Fibroblast of peridontal ligament (primary cell): ENCODE results near the gene LRBA.
A peak's percentile ranks its signal among the peaks of the same experiment; 100 is the strongest.

Experiments
- DNase-seq: peaks from one replicate; pipeline ENCODE4 v3.0.0-alpha.2; 2010; ENCODE audit errors: extremely low read depth

The LRBA gene

DNA sequence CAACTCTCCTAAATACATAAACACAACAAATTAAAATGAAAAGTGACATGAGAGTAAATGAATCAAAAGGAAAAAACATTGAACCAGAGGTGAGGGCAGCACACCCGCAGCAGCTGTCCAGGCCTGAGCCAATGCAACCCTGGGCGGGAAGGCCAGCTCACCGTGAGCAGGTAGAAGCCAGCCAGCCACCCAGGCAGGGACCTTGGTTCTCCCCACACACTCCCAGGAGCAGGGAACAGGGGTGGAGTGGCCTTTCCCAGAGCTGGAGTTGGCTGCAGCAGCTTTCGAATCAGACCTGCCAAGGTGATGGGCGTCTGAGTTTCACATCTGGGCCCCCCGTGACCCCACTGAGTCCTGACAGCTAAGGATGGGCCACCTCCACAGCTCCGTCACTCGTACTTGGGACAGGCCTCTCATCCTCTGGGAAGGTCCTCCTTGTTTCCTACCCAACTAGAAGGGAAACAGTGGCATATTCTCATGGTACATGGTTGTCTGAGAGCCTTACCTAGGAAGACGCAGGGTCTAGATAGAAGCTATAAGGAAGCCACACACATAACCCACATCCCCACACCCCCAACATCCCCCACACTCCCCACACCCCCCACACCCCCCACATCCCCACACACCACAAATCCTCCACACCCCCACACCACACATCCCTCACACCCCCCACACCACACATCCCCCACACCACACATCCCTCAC, 764.6 kb downstream of the LRBA start:
- DNase-seq: no peak

DNA sequence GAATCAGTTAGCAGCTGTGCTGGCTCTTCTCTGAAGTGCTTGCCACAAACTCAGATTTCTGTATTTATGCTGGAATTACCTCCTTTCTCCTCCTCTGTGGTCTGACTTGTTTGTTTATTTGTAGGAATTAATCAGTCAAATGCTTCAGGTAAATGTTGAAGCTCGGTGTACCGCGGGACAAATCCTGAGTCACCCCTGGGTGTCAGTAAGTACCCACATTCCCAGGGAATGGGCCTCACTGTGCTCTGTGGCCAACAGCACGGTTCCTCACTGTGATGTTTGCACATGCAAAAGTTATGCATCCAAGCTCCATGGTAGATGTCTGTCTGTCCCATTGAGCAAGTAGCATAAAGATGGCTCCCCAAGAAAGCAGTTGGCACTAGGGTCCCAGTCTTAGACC, 766.9 kb downstream of the LRBA start:
- no peak for DNase-seq

DNA sequence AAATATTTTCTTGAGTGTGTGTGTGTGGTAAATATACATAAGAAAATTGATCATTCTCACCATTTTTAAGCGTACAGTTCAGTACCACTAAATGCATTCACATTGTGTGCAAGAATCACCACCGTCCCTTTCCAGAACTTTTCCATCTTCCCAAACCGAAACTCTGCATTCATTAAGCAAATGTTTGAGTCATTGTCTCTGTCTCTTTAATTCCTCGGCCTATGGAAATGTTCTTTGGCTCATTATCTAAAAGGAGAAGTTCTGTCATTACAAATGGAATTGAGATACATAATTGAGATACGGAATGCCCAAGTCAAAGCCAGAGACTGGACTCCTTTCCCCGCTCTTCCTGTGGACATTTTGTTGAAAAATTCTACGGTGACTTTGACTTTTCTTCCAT, 767.9 kb downstream of the LRBA start:
- DNase-seq: no peak

DNA sequence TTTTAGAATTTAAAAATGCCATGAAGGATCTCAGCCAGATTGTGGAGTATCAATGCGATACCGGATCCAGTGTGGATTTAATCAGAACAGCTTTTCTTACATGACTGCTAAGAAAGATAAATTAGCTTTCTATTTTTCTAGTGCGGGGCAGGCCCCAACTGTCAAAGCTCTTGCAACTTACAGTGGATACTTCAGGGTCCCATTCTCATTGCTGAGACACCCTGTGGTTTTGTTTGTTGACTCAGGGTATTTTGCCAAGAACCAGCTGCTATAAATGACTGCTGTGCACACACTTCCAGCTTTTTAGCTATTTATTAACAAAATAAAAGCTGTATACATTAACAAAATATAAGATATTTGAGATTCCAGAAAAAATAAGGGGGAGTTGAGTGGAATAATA, 770.5 kb downstream of the LRBA start:
- DNase-seq: peak; percentile 67

DNA sequence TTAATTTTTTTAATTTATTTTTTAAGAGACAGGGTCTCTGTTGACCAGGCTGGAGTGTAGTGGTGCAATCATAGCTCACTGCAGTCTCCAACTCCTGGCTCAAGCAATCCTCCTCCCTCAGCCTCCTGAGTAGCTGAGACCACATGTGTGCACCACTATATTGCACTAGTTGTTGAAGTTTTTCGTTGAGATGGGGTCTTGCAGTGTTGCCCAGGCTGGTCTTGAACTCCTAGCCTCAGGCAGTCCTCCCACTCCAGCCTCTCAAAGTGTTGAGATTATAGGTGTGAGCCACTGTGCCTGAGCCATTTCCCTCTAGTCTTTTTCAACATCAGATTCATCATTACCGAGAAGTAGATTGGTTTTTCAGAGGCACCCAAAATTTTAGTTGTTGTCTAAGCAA, 771.2 kb downstream of the LRBA start:
- DNase-seq: no peak

DNA sequence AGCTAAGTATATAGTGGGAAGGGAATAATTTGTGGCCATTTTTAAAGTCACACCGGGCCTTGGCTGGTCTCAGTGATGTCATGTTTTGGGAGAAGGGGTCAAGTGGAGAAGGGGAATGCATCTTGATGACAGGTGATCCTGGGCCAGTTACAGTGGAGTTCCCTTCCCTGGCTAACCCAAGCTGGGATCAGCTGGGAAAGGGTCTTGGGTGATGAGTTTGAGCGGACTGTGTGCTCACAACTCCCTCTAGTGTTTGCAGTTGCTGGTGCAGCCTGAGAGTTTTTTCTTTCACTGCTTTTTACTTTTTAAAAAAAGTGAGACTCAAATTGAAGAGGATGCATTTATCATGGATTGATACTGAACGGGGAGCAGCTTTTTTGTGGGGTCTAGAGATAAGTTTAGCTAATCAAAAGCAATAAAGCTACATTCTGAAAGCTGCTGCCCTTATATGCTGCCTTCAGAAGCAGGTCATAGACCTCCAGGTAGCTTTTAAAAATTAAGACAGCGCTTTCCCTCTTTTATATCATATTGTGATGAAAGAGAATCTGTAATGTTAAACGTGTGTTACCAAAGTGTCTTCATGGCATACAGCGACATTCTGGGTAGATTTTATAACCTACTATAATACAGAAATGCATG, 772.1 kb downstream of the LRBA start:
- DNase-seq: peak; percentile 68

DNA sequence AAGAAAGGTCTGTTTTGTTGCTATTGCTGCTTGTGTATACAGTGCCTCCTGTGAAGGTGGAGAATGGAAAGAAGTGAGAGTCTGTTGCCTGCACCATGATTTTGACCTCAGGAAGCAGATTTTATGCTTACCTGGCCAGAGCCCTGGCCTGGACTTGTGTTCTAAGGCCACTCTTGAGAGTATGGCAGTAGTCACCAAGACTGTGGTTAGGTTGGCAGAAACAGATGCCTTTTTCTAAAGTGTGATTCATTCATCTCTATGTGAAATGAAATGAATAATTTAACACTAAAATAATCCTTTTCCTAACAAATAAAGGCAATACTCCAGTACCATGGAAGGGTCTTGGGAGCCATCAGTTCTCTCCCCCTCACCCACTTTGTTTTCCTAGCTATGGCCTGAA, 775.1 kb downstream of the LRBA start:
- DNase-seq: no peak

DNA sequence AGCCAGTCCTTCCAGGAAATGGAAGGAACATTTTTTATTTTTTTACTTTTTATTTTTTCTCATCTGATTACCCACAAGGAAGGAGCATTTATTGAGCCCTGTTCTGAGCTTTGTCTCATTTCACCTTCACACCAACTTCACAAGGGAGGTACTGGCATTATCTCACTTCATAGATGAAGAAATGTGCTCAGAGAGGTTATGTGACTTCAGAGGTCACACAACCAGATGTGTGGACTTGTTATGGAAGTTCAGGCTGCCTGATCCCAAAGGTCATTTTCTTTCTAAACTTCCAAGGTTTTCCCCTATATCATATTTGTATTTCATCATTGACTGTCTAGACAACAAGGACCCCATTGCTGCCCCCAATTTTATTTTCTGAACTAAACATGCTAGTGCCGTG, 776.5 kb downstream of the LRBA start:
- DNase-seq: no peak

DNA sequence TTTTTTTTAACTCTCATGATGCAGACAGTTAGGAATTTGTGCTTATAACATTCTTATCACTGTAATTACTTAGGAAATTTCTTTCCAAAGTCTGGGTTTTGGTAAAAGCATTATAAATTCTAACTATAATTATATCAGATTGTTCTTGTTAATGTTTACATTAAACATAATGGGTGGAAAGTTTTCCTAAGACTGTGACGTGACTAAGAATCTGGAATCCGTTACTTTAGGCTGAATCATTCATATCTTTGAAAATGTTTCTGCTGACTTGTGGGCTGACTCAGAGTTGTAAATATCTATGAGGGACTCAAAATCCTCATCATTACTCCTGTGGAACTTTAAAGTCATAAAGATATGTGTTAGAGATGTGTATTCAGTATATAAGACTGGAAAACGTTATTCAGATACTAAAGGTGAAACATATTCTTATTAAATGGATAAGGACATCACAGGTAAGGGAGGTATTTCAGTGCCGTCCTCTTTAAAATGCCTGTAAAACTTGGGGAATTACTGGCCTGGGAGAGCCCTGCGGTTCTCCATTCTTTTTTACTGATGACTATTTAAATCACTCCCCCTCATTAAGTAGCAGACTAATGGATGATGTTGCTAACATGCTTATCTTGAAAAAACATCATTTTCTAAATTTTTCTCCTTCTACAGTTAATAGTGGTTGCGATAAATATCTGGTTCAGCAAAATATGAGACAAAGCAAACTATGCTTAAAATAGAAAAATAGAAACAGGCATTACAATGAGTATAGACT, 777.8 kb downstream of the LRBA start:
- DNase-seq: peak; percentile 99

DNA sequence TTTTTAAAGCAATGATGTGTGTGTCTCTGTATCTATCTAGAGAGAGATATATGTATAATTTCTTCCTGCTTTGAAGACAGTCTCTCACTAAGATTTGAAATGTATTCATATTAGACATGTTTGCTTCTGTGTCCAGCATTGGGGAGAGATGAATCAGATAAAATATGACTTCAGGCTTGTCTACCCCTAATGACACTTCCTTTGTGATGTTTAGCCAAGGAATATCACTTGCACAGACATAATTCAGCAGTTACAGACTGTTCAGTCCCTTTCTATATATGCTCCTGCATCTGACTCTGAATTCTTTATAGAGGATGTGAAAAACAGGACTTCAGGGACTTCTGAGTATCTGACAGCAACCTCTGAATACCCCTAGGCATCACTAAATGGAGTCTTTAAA, 778.5 kb downstream of the LRBA start:
- DNase-seq: peak; percentile 43

DNA sequence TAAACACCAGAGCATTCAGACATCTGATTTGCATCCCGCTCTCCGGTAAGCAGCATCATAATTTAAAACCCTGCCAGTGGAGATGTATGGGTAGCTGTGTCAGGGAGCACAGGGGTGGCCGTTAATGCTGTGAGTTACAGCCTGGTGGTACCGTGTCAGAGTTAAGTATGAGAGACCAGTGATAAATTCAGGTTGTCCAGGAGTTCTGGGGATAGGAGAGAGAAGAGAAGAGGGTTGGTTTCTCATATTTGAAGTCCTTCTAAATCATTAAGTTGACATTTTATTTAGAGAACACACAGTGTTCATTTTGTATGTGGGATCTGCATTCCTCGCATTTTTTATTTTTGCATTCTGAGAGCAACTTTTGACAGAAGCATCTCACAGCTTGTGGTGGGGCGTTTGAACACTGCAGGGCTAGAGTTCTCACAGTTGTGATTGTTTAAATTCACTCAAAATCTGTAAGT, 779.2 kb downstream of the LRBA start:
- peak; percentile 67 for DNase-seq

DNA sequence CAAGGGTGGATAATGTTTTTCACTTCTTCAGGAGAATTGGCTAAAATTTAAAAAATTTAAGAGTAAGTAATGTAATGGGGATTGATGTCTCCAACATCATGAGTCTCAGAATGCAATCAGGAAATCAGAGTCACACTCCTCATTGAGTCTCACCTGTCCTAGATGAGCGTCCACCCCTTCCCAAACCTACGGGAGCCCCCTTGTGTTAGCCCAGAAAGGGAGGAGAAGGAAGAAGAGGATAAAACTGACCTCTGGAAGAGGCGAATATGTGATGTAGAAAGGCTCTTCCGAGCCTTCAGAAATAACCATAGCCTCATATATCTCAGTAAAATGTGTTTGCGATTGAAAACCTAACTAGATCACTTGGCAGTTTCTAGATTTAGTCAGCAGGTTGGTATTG, 779.8 kb downstream of the LRBA start:
- no peak for DNase-seq

DNA sequence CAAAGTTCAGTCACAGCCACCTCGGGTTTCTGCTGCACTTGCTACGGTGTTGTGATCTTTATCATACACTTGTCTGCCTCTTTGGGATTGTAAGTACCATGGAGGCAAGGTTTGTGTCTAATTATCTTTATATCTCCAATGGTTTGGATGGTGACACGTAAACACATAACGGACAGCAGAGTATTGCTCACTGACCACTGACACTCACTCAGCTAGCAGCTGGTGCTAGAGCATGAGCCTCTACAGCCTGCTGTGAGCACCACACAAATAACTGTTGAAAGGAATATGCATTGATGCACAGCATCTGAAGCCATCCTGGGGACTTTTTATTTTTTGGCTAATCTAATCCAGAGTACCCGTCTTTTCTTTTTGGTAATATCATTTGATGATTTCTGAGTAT, 780.8 kb downstream of the LRBA start:
- DNase-seq: no peak

DNA sequence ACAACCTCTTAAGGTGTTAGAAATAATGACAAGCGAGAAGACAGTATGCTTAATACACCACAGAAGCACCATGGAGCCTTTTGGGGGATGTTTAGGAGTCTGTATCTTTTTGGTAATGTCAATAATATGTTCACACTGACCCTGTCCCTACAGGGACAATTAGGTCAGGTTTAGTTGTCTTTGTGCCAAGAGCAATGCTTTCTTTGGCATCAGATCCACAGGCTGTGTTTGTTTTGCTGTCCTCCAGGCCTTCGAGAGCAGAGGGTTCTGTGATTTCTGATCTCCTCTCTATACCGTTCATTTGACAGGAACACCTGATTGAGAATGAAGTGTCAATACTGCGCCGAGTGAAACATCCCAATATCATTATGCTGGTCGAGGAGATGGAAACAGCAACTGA, 783.1 kb downstream of the LRBA start:
- DNase-seq: no peak

DNA sequence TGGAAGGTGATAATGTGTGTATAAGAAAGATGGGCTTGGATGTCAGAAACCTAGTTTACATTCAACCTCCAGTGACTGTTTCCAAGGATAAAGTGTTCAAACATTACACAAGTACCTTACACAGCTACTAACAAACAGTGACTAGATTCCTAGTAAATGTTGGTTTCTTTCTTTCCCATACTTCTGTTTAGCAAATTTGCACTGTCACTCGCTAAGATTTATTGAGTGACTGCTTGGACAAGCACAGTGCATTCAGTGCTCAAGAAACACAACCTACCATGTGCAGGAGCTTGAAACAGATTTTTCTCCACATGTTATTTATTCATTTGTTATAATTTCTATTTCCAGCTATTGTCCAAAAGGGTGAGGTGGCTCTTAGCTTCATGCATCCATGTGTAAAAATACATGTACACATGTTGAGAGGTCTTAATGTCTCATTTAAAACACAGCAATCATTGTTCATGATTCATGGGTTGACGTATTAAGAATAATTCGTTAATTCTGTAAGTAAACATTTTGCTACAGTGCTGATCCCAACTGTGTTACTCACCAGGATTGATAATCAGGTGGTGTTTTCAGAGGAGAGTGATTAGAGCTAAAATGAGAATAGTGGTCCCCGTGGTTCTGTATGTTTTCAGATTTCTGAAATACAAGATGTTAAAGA, 783.8 kb downstream of the LRBA start:
- DNase-seq: no peak

DNA sequence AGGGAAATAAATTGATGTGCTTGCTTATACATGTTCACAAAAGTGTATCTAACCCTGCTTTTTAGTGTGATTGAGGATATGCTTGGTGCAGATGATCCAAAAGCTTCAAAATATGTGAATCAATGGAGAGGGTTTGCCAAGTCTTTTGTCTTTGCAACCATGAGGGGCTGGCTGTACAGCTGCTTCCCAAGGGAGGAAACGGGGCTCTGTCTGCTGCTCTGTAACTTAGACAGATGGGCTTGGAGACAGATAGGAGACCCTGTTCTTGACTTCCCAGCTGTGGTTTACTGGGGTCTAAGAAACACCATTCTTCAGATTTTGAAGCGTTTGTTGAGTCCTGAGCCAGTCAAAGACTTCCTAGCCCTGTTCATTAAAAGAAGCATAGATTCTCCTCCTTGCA, 784.5 kb downstream of the LRBA start:
- no peak for DNase-seq

DNA sequence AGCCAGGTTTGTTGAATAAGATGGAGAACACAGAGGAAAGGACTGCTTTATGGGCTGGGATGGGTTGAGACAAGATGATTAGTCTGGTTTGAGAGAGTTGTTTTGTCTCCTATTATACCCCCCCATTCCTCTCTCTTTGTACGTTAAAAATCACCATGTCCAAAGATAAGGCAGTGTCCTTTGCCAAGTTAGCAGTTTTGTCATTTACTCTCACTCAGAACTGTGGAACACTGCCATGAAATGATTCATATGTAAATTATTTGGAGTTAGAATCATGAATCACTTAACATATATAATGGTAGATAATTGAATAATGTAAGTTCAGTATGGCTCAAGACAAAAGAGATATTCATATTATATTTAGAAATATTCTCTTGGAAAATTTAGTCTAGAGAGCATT, 785.6 kb downstream of the LRBA start:
- DNase-seq: peak; percentile 75

DNA sequence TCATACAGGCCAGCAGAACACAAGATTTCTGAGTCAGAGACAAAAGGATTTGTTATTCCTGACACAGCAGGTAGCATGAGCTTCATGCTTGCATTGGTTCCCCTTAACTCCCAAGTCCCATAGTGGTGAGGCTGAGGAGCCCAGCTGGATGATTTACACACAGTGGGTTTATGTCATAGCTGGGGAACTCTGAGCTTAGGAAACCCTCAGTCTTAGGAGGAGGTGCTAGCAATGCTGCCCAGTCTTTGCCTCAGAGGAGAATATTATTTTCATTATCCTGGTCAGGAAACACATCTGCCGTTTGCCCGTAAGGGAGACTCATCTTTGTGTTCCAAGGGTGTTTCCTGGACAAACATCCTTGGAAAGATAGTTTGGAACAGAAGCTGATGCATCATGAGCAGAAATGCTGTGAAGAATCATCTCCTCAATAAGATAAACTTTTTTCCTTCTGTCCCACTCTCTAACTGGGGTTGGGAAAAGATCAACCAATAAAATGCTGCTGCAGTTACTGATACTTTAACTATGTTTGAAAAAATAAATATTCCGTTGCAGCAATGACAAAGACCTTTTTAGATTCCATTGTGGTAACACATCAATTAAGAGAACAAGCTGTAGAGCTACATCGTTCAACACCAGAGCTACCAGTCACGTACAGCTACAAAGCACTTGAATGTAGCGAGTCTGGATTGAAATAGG, 790.0 kb downstream of the LRBA start:
- DNase-seq: peak; percentile 98

DNA sequence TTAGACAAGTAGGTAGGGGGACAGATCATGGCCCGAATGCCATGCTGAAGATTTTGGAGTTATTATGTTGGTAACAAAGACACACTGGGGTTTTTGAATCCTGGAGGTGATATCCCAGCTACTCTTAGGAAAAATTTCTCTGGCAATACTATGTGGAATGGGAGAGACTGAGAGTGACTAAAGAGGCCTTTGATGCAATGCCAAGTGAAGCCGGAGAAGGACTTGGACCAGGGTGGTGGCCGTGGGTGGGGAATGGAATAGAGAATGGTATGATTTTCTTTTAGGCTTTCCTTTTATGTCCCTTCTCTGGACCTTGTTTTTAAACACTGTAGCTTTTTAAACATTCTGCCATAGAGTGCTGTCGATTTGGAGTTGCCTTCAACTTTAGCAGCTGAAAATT, 795.2 kb downstream of the LRBA start:
- peak; percentile 55 for DNase-seq

DNA sequence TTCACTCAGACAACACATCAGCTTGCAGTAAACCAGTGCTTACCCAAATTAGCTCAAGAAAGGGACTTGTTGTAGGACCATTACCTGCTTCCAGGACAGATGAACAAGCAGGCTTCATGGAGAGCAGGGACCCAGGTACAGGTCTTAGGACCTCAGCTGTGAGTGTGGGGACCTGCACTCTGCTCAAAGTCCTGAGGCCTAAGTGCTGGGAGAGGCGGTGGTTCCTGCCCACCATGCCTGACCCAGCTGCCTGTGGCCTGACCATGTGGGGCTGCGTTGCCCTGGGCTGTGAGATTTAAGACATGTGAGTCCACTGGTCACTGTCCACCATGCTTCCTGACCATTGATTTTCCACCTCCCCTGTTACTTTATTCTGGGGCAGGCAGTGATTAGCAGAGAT, 796.6 kb downstream of the LRBA start:
- no peak for DNase-seq

DNA sequence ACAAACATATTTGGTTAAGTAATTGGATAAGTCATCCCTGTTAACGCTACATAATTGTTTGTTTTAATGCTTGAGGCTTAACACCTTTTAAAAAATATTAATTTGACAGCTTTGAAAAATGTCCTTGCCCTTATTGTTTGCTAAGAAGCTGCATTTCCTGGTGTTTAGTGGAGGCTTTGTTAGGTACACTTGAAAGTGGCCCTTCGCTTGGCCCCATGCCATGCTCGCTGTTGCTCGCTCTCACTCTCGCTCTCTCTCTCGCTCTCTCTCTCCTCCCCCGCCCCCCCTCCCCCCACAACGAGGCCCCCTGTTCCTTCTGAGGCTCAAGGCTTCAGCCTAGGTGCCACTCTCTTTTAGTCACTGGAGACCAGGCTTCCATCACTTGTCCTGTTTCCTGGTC, 797.3 kb downstream of the LRBA start:
- no peak for DNase-seq

DNA sequence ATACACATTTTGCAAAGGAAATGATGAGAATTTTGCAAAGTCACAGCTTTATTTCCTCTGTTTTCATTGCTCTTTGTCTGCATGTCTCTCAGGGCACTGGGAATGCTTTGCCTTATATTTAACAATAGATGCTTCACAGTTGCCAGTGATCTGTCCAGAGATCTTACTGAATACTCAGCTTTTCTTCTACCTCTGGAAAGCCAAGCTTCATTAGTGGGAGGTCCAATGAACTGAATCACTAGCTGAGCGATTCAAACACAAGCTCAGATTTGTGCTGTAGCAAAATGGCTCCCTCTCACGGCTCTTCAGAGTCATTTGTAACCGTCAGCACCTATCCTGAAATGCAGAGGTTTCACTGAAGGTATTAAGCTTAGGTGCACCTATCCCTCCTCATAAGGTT, 797.9 kb downstream of the LRBA start:
- peak; percentile 93 for DNase-seq
